HCT116 (cell line): ENCODE measurements around the gene ANKLE2.

Source experiments
- CBX3 ChIP-seq: IDR thresholded peaks from 2 replicates; pipeline ENCODE4 v1.6.1; 2012; ENCODE audit warnings: low read depth
- CTCF ChIP-seq, 3 experiments: fragments of 200-600 bp in 1 of 3; sonication (generic) in 1 of 3; IDR thresholded peaks in 2 of 3; conservative IDR thresholded peaks in 1 of 3; 2 replicates each; pipeline ENCODE4 v1.5.1; 2012 to 2017; ENCODE audit warnings: low read depth in 2 of 3, low read length in 2 of 3, antibody characterized with exemption in 1 of 3, borderline replicate concordance in 1 of 3, control low read depth in 1 of 3, mild to moderate bottlenecking in 1 of 3, mixed read lengths in 1 of 3, mixed run types in 1 of 3, moderate library complexity in 1 of 3; ENCODE audit not compliant: insufficient read depth in 1 of 3
- EZH2 ChIP-seq: fragments of 200-600 bp; sonication (generic); IDR thresholded peaks from 2 replicates; pipeline ENCODE4 v1.6.1; 2017; ENCODE audit warnings: antibody characterized with exemption, mixed run types
- JUND ChIP-seq: IDR thresholded peaks from 2 replicates; pipeline ENCODE4 v1.6.1; 2012
- POLR2A ChIP-seq: IDR thresholded peaks from 2 replicates; pipeline ENCODE4 v1.7.0; 2011; ENCODE audit warnings: borderline replicate concordance; ENCODE audit not compliant: insufficient read depth, insufficient read length; ENCODE audit errors: extremely low read depth
- POLR2AphosphoS5 ChIP-seq: IDR thresholded peaks from 2 replicates; pipeline ENCODE4 v1.6.1; 2011; ENCODE audit warnings: mild to moderate bottlenecking, low read depth, low read length, moderate library complexity
- REST ChIP-seq: IDR thresholded peaks from 2 replicates; pipeline ENCODE4 v1.6.1; 2012; ENCODE audit warnings: low read depth
- SRF ChIP-seq: IDR thresholded peaks from 2 replicates; pipeline ENCODE4 v1.6.1; 2012; ENCODE audit warnings: low read depth
- YY1 ChIP-seq: IDR thresholded peaks from 2 replicates; pipeline ENCODE4 v1.6.1; 2011; ENCODE audit warnings: low read length, low read depth, moderate library complexity, mild to moderate bottlenecking; ENCODE audit not compliant: insufficient replicate concordance; ENCODE audit errors: extremely low read depth
- ZFX ChIP-seq: fragments of 450-650 bp; IDR thresholded peaks from 2 replicates; pipeline ENCODE4 v1.6.1; 2017
- ZNF274 ChIP-seq: fragments of 200-500 bp; sonication (Bioruptor generic); IDR thresholded peaks from 2 replicates; pipeline ENCODE4 v1.6.1; 2014; ENCODE audit warnings: mild to moderate bottlenecking, low read depth, low read length, inconsistent platforms
- TF ChIP-seq, protein P1 (sequence below): IDR thresholded peaks from 2 replicates; pipeline ENCODE4 v1.6.1; 2012

GRCh38 chr12:132759359-132759758 lies 2.3 kb downstream of the ANKLE2 start:
- no peak for TF ChIP-seq CTCF (IDR thresholded peaks at IDR 0.05 in 2 of 3, conservative IDR thresholded peaks at IDR 0.05 in 1 of 3; ENCODE audit: borderline replicate concordance in 1 of 3, insufficient read depth in 1 of 3, low read depth in 2 of 3, low read length in 2 of 3)
- no peak for TF ChIP-seq POLR2A
- no peak for TF ChIP-seq YY1
- TF ChIP-seq, protein P1, sequence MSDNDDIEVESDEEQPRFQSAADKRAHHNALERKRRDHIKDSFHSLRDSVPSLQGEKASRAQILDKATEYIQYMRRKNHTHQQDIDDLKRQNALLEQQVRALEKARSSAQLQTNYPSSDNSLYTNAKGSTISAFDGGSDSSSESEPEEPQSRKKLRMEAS, result no peak
- TF ChIP-seq EZH2, result no peak
- TF ChIP-seq ZFX, result no peak
- TF ChIP-seq SRF, result no peak
- no peak for TF ChIP-seq ZNF274
- TF ChIP-seq POLR2AphosphoS5, result no peak
- no peak for TF ChIP-seq REST
- no peak for TF ChIP-seq CBX3
- TF ChIP-seq JUND, result no peak
